Endodermal cell (in vitro differentiated cells): Measurements from ENCODE around the gene MRPL40. TPM values are rescaled to one million over a fixed set of nuclear protein-coding genes. Genes with fewer than 3 reads are reported as not detected.
A peak's percentile ranks its signal among the peaks of the same experiment; 100 is the strongest.

Experiments
- DNase-seq: peaks from one replicate; pipeline ENCODE4 v3.0.0-alpha.2; 2017
- H3K27ac ChIP-seq: 2 replicates; pipeline ENCODE4 v1.5.1; 2013; ENCODE audit warnings: mild to moderate bottlenecking, low read depth, low read length, moderate library complexity
- H3K27me3 ChIP-seq: 2 replicates; pipeline ENCODE4 v1.6.1; 2013; ENCODE audit warnings: mild to moderate bottlenecking, low read length, moderate library complexity; ENCODE audit not compliant: insufficient read depth, control insufficient read depth, poor library complexity, severe bottlenecking
- H3K36me3 ChIP-seq: 2 replicates; pipeline ENCODE4 v1.7.0; 2013; ENCODE audit warnings: mild to moderate bottlenecking, low read length, moderate library complexity; ENCODE audit not compliant: control insufficient read depth, insufficient read depth
- H3K4me1 ChIP-seq: one replicate; pipeline ENCODE4 v1.7.0; 2013; ENCODE audit warnings: low read length; ENCODE audit not compliant: control insufficient read depth, insufficient read depth
- H3K4me3 ChIP-seq: 2 replicates; pipeline ENCODE4 v1.5.1; 2013; ENCODE audit warnings: mild to moderate bottlenecking, low read length, moderate library complexity
- H3K9ac ChIP-seq: 2 replicates; pipeline ENCODE4 v1.6.1; 2013; ENCODE audit warnings: mild to moderate bottlenecking, low read length, moderate library complexity; ENCODE audit not compliant: poor library complexity, severe bottlenecking; ENCODE audit errors: extremely low read depth
- H3K9me3 ChIP-seq: 2 replicates; pipeline ENCODE4 v1.6.1; 2013; ENCODE audit warnings: mild to moderate bottlenecking, low read length, moderate library complexity; ENCODE audit not compliant: control insufficient read depth
- H3K27ac Mint-ChIP-seq: 2 replicates; pipeline ENCODE4 v1.8.0; 2020; ENCODE audit warnings: mixed read lengths
- H3K27me3 Mint-ChIP-seq: 2 replicates; pipeline ENCODE4 v1.8.0; 2021; ENCODE audit warnings: mild to moderate bottlenecking, mixed read lengths; ENCODE audit not compliant: insufficient read depth
- H3K36me3 Mint-ChIP-seq: 2 replicates; pipeline ENCODE4 v1.8.0; 2020; ENCODE audit warnings: low read depth, mixed read lengths
- H3K4me1 Mint-ChIP-seq: 2 replicates; pipeline ENCODE4 v1.8.0; 2020; ENCODE audit warnings: mixed read lengths
- H3K4me3 Mint-ChIP-seq: 2 replicates; pipeline ENCODE4 v1.8.0; 2020; ENCODE audit warnings: mild to moderate bottlenecking, moderate library complexity, mixed read lengths
- H3K9me3 Mint-ChIP-seq: 2 replicates; pipeline ENCODE4 v1.8.0; 2020; ENCODE audit warnings: mild to moderate bottlenecking, mixed read lengths
- WGBS, 2 experiments: methylation state at CpG; one replicate each; pipeline versions ENCODE4 v1.1.5 to v1.1.7; 2013; ENCODE audit warnings: missing lambda C conversion rate in 2 of 2, mixed read lengths in 1 of 2; ENCODE audit not compliant: insufficient coverage in 1 of 2, insufficient read length in 1 of 2; 5-methylcytosine and 5-hydroxymethylcytosine counted together
- total RNA-seq, 2 donors: library from RNA; stranded (reverse); fragmentation: NEBNext Ultra II Directional in 1 of 2; extraction: Animal tissue kit (Norgen Biotek cat#: 25700) in 1 of 2; gene quantifications; 2 replicates in 1 of 2; 3 replicates in 1 of 2; pipeline ENCODE4 v1.2.1, GENCODE V29; 2021
- TF ChIP-seq, protein P1 (sequence below): fragments of 200-600 bp; sonication (generic); conservative IDR thresholded peaks from 2 replicates; pipeline ENCODE4 v1.5.0; 2021; ENCODE audit warnings: antibody characterized with exemption, mild to moderate bottlenecking

The MRPL40 gene
- total RNA-seq, 2 donors from 2014 or later = 20.3 to 26.5 TPM

DNA sequence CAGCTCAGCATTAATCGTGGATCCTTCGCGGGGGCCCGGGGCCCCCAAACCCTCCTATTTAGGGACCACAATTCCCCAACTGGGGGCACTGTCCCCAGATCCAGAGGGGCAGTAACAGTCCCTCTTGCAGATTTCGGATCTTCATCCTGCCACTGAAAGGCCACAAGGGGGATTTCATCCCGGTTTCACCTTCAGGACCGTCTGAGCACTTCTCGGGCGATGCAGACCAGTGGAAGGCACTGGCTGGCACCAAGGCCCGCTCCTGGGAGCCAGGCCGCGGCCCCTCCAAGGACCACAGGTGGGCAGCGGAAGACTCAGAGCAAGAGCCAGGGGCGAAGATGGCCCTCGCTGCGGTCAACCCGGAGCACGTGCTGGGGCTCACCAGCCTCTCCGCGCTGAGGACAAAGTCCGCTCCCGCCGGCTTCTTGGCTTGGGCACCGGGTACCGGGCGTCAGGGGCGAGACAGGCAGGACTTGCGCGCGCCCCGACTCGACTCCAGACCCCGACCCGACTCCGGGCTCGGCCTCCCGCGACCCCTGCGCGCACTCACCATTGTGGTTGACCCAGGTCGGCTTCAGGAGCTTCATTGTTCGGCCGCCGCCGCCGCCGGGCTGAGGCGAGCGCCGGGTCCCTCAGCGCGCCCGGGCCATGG, 1.3 kb upstream of the MRPL40 start:
- 0% methylated on average over 12 to 53 of the region's 53 CpGs for WGBS, 2 experiments
- H3K36me3 Mint-ChIP-seq = peaks cover 22% of the 10 kb centered on the region
- H3K27me3 ChIP-seq = no peaks in the 10 kb centered on the region

DNA sequence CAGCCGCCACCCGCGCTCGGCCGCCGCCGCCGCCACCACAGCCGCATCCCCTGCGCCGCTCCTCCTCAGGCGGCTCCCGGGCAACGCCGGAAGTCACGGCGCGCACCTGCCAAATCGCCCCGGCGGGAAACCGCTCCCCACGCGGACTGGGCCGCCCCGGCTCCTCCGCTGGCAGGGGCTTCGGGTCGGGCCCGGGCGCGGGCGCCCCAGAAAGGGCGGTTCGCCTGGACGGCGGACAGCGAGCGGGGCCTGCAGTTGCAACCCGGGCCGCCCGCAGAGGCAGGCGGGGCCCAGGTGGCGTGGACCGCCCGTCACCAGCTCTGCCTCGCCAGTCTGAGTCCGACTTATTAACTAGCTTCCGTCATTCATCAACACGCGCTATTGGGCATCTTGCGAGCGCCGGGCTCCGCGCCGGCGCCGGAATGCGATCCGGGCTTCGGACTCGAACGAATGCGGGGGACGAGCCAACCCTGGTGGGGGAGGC, 654 bp upstream of the MRPL40 start, which contains the start of gene HIRA:
Gene HIRA (minus strand): TSS at position 85 of the 484 bp plus-strand sequence. CDS start 257 bp downstream, outside the sequence.
- no peaks in the 10 kb centered on the region for H3K9me3 Mint-ChIP-seq
- Histone ChIP-seq H3K9me3 (no peaks in the 10 kb centered on the region), H3K4me3 (peak within 1 kb of the TSS; percentile 93), H3K9ac (peak within 1 kb of the TSS; percentile 85), H3K36me3 (peaks cover 16% of the 10 kb centered on the region), H3K27me3 (no peaks in the 10 kb centered on the region), H3K27ac (peak within 1 kb of the TSS; percentile 94), H3K4me1 (no peaks in the 10 kb centered on the region)
- H3K4me1 Mint-ChIP-seq = peaks cover 20% of the 10 kb centered on the region
- peak; percentile 93 for DNase-seq
- peak within 1 kb of the TSS; percentile 92 for H3K27ac Mint-ChIP-seq
- TF ChIP-seq, protein P1, sequence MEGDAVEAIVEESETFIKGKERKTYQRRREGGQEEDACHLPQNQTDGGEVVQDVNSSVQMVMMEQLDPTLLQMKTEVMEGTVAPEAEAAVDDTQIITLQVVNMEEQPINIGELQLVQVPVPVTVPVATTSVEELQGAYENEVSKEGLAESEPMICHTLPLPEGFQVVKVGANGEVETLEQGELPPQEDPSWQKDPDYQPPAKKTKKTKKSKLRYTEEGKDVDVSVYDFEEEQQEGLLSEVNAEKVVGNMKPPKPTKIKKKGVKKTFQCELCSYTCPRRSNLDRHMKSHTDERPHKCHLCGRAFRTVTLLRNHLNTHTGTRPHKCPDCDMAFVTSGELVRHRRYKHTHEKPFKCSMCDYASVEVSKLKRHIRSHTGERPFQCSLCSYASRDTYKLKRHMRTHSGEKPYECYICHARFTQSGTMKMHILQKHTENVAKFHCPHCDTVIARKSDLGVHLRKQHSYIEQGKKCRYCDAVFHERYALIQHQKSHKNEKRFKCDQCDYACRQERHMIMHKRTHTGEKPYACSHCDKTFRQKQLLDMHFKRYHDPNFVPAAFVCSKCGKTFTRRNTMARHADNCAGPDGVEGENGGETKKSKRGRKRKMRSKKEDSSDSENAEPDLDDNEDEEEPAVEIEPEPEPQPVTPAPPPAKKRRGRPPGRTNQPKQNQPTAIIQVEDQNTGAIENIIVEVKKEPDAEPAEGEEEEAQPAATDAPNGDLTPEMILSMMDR = no peak
- no peaks in the 10 kb centered on the region for H3K27me3 Mint-ChIP-seq
- H3K36me3 Mint-ChIP-seq = peaks cover 24% of the 10 kb centered on the region
- peak within 1 kb of the TSS; percentile 79 for H3K4me3 Mint-ChIP-seq
- WGBS, 2 experiments = 0% methylated on average over 11 to 66 of the region's 66 CpGs

More for the DNA sequence above, 1.3 kb upstream of the MRPL40 start:
- Histone ChIP-seq H3K4me1 (no peaks in the 10 kb centered on the region), H3K27ac (peak overlapping the region; percentile 13), H3K4me3 (peak overlapping the region; percentile 84), H3K36me3 (peaks cover 16% of the 10 kb centered on the region), H3K9me3 (no peaks in the 10 kb centered on the region), H3K9ac (peak overlapping the region; percentile 71)
- H3K27me3 Mint-ChIP-seq = no peaks in the 10 kb centered on the region
- TF ChIP-seq, protein P1 = peak; percentile 68
- H3K27ac Mint-ChIP-seq = peak overlapping the region; percentile 48
- H3K4me1 Mint-ChIP-seq = peaks cover 20% of the 10 kb centered on the region
- H3K4me3 Mint-ChIP-seq = peak overlapping the region; percentile 79
- H3K9me3 Mint-ChIP-seq = no peaks in the 10 kb centered on the region
- peak; percentile 77 for DNase-seq

DNA sequence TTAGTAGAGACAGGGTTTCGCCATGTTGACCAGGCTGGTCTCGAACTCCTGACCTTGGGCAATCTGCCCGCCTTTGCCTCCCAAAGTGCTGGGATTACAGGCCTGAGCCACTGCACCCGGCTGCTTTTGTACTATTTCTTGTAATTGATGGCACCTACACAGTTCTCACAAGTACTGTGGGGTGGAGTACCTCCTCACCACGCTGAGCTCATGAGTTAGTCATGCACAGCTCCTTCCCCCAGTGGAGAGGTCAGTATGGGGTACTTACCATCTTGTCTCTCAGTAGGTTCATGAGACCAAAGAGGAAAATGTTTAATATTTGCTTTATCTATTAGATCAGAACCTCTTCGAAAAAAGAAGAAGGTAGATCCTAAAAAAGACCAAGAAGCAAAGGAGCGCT, 2.1 kb downstream of the MRPL40 start:
- WGBS, 2 experiments = 95 to 97% methylated on average over 6 to 7 of the region's 7 CpGs
- Mint-ChIP-seq H3K27ac (no peak overlapping the region), H3K4me3 (no peak overlapping the region), H3K4me1 (peaks cover 20% of the 10 kb centered on the region), H3K27me3 (no peaks in the 10 kb centered on the region), H3K9me3 (no peaks in the 10 kb centered on the region), H3K36me3 (peaks cover 18% of the 10 kb centered on the region)
- Histone ChIP-seq H3K9me3 (no peaks in the 10 kb centered on the region), H3K27me3 (no peaks in the 10 kb centered on the region), H3K9ac (no peak overlapping the region), H3K4me3 (no peak overlapping the region), H3K36me3 (peaks cover 22% of the 10 kb centered on the region), H3K27ac (no peak overlapping the region), H3K4me1 (no peaks in the 10 kb centered on the region)
- DNase-seq = no peak
- TF ChIP-seq, protein P1 = no peak
